ENCODE measurements around the gene DTYMK.

DTYMK gene

GRCh38 chr2:241645915-241646645 lies 40.5 kb downstream of the DTYMK start:
- no peak for DNase-seq

- DNase-seq: no peak
These were observed 41.3 kb downstream of the DTYMK start for GRCh38 chr2:241645056-241645914.

- no peak for DNase-seq
These were observed 45.0 kb downstream of the DTYMK start for GRCh38 chr2:241641631-241642030.

DNA sequence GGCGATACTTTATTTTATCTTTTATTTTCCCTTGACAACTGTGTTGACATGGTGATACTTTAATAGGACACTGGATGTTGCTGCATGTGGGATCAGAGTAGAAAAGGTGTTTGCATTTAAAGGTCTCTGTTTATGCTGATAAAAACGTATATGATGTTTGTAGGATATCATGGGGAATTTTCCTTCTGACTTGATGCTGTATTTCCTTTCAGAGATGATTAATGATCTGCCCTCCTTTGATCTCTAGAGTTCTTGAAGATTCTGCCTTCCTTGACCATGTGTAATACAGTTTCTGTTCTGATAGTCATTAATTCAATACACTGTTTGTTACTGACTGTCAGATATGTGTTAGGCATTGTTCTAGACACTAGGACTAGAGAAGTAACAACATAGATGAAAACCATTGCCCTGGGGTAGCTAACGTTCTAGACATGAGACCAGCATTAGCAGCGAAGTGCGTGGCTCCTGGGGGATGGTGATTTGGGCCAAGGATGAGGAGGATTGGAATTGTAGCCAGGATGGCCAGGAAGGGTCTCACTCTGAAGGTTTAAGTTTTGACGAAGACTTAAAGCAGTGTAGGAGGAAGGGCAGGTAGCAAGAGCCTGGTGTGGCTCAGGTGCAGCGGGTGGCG lies 46.3 kb downstream of the DTYMK start:
- DNase-seq: no peak

DNA sequence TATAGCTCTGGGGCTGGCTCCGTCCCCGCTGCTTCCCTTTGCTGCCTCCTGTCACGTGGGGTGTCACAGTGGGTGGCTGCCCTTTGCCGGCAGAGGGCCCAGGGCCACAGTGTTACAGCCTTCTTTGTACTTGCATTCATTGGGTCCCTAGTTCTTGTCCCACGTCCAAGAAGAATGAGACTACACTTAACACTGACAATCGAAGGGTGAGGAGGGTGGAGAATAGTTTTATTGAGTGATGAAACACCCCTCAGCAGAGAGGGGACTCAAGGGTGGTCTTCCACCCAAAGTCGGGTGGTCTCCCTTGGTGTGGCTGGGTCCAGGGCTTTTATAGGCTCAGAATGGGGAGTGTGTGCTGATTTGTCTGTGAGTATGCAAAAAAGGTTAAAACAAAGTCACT lies 47.2 kb downstream of the DTYMK start:
- no peak for DNase-seq

DNA sequence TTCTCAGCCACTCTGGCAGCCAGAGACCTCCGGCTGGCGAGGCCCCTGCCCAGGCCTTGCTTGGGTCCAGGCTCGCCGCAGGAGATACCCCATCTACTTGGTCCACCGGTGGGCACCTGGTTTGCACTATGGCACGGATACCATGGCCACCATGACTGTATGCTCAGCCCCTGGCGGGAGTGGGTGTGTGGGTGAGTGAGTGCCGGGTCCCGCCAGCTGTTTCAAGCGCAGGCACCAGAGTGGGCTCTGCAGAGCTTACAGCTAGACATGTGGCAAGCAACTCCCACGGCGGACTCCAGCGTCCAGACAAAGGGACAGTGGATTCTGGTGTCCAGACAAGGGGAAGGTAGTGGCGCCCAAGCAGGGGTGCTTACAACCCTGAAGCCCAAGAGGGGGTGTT lies 47.7 kb downstream of the DTYMK start:
- DNase-seq: no peak

DNA sequence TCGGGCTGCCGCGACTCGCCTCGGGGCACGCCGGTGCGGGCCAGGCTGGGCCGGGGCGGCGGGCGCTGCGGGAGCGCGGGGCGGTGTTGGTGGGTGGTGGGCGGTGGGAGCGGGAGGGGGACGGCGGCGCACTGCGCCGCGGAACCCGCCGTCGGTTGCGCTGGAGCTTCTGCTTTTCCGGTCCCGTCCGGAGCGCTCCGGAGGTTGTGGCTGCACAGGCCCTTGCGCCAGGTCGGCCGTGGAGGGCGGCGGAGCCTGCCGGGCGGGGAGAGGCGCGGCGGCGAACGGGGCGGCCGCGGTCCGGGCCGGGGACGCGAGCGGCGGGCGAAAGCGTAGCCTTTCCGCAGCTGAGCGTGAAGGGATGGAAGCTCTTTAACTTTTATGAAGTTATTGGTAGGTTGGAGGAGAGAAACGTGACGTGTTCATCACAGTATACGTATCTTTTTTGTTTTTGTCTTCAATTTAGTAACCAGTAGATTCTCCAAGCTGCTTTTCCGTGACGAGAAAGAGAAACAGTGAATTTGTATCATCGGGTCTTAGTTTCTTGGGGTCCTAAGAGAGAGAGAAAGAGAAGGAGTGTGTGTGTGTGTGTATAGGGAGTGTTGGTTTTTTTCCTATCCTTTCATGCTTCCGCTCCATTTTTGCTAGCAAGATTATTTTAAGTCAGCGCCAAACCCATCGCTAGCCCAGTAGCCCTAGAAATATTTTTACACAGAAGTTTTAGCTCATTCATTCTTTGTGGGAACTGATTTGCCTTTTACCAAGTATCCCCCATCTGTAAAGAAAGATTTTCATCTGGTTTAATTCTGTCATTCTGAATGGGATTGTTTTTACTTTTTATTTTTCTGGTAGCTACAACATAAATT lies 48.6 kb downstream of the DTYMK start:
- no peak for DNase-seq

DNA sequence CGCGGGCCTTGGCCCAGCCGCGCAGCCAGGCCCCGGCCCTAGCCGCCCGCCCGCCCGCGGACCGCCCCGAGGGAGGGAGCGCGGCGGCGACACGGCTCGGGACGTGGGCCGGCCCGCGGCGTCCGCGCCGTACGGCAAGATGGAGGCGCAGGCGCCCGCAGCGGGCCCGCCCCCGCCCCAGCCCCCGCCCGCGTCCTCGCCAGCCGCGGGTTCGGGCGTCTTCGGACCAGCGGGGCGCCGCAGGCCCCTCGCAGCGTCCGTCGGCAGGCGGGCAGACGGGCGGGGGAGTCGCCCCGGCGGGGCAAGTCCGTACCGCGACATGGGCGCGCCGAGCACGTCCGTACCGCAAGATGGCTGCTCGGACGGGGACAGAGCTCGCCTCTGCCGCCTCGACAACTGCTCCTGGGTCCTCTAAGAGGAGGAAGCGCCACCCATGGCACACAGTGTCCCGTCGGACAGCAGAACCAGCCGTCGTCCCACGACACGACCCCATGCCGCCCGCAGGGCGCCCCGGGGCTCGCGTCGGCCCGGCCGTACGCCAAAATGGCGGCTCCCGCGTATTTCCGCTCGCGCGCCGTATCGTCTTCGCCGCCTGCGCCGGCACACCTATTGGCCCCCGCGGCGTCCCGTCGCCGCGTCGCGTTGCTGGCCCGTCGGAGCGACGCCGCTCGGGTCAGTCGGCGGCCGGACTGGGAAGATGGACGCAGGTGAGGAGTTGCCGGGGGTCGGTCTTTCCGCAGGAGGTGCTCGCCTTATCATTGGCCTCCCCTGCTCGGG lies 49.4 kb downstream of the DTYMK start, which contains the start of the genes ATG4B and THAP4:
Gene ATG4B (plus strand): TSS at position 676 of the 777 bp plus-strand sequence. CDS start 22 bp downstream, at position 698.
Gene THAP4 (minus strand): TSS at position 141 of the 777 bp plus-strand sequence. CDS start 141 bp downstream, outside the sequence.
- peak; percentile 75 for DNase-seq

- peak; percentile 28 for DNase-seq
These were observed 50.2 kb downstream of the DTYMK start for GRCh38 chr2:241636182-241637017.

- DNase-seq: no peak
These were observed 50.9 kb downstream of the DTYMK start for GRCh38 chr2:241635756-241636155.

DNA sequence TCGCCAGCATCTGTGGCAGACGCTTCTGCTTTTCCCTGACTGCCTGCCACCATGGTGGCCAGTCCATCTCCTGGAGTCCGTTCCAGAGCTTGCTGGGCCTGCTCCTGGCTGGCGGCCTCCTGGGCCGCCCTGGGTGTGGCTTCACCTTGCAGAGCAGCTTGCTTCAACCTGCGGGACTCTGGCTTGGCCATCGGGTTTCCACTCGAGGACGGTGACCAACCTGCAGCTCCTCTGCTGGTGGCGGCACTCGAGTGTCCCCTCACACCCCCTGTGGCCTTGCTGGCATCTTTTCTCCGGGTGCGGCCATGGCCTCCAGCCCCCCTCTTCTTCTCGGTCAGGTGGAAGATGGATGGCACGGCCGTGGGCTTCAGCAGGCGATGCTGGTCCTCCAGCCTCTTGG lies 53.1 kb downstream of the DTYMK start:
- no peak for DNase-seq

DNA sequence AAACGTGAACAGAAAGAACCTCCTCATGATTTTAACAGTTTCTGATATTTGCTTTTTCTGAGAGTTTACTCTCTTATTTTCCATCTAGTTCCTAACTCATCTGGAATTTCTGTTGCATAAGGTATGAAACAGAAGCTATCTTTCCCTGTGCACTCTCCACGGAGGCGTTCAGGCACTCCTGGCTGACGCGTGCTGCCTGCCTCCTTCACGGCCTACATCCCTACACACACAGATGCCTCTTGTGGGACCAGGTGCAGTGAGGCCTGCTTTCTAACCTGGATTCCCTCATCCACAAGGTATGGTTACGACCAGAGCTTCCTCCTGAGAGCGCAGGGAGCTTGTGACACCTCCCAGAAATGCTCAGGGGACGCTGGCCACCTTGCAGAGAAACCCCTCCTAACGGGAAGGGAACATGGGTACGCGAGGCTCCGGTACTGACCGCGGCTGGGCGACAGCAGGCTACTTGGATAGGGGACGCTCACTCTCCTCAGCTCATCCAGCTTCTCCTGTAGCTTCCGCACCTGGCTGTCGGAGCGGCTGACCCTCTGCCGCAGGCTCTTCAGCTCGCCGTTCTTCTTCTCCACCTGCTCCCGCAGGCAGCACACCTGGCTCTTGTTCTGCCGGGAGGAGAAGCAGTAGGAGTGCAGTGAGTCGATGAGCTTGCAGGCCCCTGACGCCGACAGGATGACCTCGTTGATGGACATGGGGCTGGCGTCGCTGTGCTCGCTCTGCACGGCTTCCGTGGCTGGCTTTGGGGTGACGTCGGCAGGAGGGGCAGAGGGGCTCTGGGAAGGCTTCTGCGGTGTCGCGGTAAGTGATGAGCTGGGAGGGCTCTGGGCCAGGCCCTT lies 53.9 kb downstream of the DTYMK start:
- DNase-seq: no peak

DNA sequence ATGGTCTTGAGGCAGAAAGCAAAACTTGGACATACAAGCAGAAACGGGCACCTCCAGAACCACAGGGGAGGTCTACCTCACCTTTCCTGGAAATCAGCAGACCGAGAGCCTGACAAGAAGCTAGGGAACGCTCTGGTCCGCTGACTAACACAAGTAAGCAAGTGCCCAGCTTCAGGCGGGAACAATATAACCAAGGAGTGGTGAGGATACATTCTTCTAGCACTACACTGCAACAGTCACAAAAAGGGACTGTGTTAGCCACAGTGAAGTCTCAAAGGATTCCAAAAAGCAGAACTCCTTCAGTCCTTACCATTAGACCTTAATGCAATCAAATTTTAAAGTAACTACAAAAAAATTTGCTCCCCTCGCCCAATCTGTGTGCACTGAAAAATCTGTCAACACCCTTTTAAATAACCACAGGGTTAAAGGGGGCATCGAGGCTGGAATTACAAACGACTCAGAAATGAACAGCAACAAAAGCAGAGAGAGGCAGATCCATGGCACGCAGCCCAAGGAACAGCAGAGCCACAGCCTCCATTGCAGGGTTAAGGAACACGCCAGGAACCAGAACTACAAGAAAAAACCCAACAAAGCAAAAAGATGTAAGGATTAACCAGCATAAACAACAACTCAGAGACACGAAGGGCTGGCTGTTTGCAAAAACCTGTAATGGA lies 56.7 kb downstream of the DTYMK start:
- DNase-seq: no peak

- DNase-seq: no peak
These were observed 58.9 kb downstream of the DTYMK start for GRCh38 chr2:241627675-241628074.

All from activated CD8-positive, alpha-beta memory T cell treated with anti-CD3 and anti-CD28 coated beads, Interleukin-2, amount 50 U/mL, for 4 hours (primary cell).